ENCODE measurements around the gene ITCH.

Gene ITCH

DNA sequence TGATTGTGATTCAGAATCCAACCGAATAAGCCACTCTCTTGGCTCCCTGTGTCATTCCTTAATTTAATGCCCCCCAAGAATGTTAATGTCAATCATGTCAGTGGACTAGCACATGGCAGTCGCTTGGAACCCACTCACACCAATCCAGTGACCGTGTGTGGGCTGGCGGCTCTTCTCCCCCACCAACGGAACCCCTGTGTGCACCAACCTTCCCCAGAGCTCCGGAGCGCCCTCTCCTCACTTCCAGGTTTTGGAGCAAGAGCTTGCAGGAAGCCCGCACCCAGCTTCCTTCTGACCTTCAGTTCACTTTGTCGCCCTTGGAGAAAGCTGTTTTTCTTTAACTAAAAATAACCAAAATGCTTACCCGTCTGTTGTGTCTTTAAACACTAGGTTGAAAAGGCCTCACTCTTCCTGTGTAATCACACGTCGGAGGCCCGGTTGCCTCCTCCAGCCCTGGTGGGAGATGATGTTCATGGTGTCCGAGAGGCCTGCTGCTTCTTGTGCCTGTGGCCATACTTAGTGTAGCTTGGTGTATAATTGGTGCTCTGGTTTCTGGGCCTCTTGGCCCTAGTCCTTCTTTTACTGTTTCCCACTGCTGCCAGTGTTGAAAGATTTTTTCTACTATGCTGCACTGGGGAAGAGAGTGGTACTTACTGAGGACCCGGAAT, 177.7 kb downstream of the ITCH start:
- no peak overlapping the region for H4K91ac ChIP-seq (ENCODE audit: low read depth, low read length)
- no peak overlapping the region for H2BK5ac ChIP-seq (ENCODE audit: low read depth, low read length, poor library complexity)
- H3K14ac ChIP-seq (ENCODE audit: low read length), result no peak overlapping the region
- no peak overlapping the region for H3K27ac ChIP-seq (ENCODE audit: low read depth, low read length)
- H3K9ac ChIP-seq (ENCODE audit: low read length), result no peak overlapping the region
- H3K23ac ChIP-seq (ENCODE audit: low read length), result no peak overlapping the region
- H4K12ac ChIP-seq (ENCODE audit: low read depth, low read length), result no peak overlapping the region
- no peaks in the 10 kb centered on the region for H3K27me3 ChIP-seq (ENCODE audit: insufficient read depth, low read length)
- H3K79me2 ChIP-seq (ENCODE audit: control insufficient read depth, insufficient read depth, low read length, poor library complexity), result no peaks in the 10 kb centered on the region
- no peak overlapping the region for H4K8ac ChIP-seq (ENCODE audit: low read depth, low read length)
- no peak overlapping the region for H3K4ac ChIP-seq (ENCODE audit: low read depth, low read length)
- no peak overlapping the region for H3K18ac ChIP-seq (ENCODE audit: low read length)
- peaks cover 47 to 50% of the 10 kb centered on the region in 2 experiments for H3K36me3 ChIP-seq (ENCODE audit: control insufficient read depth in 1 of 2, insufficient read depth in 2 of 2, low read length in 2 of 2)
- H2BK12ac ChIP-seq (ENCODE audit: low read length), result no peak overlapping the region
- WGBS (ENCODE audit: extremely low coverage, insufficient coverage, insufficient read length), result no CpG with 5 or more reads among the region's 15 CpGs
- H2AFZ ChIP-seq (ENCODE audit: insufficient read depth, low read length, poor library complexity), result no peak overlapping the region
- no peak for DNase-seq
- H3K9me3 ChIP-seq (ENCODE audit: insufficient read depth, low read depth, low read length), result no peaks in the 10 kb centered on the region
- H3K4me1 ChIP-seq (ENCODE audit: control insufficient read depth in 1 of 2, insufficient read depth in 2 of 2, low read length in 2 of 2), result no peaks in the 10 kb centered on the region
- H3K79me1 ChIP-seq (ENCODE audit: low read length), result no peaks in the 10 kb centered on the region
- H2BK120ac ChIP-seq (ENCODE audit: insufficient read depth, low read length, poor library complexity), result no peak overlapping the region
- H3K4me2 ChIP-seq (ENCODE audit: low read length), result no peak overlapping the region
- H3K4me3 ChIP-seq (ENCODE audit: low read depth, low read length), result no peak overlapping the region
- H2AK5ac ChIP-seq (ENCODE audit: low read length), result no peak overlapping the region

DNA sequence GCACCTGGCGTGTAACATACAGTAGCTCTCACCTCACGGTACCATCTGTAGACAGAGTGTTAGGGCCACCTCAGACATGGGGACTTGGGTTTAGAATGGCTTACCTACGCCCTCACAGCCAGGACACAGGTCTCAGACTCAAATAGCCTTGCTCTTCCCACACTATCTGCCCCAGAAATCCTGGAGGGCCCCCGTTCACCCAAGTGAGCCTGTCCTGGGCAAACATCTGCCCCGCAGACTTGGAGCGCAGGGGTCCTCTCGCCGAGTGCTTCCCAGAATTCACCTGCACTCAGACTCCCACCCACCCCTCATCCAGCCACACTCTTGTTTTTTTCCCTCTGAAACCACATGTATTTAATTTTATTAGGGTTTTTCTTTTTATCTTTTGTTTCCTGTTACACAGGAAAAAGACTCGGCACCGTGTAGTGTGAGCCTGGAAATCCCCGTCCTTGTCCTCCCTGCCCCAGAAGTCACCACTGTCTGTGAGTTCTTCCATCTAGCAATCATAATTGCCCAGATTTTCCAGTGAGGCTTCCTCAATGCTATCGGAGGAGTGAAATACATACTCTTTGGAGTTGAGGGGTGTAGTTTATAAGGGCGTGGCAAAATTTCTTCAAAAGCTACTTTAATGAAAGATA, 178.3 kb downstream of the ITCH start:
- Histone ChIP-seq H3K4me1 (ENCODE audit: control insufficient read depth in 1 of 2, insufficient read depth in 2 of 2, low read length in 2 of 2) (no peaks in the 10 kb centered on the region), H4K12ac (ENCODE audit: low read depth, low read length) (no peak overlapping the region), H3K4me2 (ENCODE audit: low read length) (no peak overlapping the region), H3K9ac (ENCODE audit: low read length) (no peak overlapping the region), H2BK5ac (ENCODE audit: low read depth, low read length, poor library complexity) (no peak overlapping the region), H3K23ac (ENCODE audit: low read length) (no peak overlapping the region), H3K4me3 (ENCODE audit: low read depth, low read length) (no peak overlapping the region), H2BK12ac (ENCODE audit: low read length) (no peak overlapping the region), H3K27me3 (ENCODE audit: insufficient read depth, low read length) (no peaks in the 10 kb centered on the region), H3K4ac (ENCODE audit: low read depth, low read length) (no peak overlapping the region), H4K91ac (ENCODE audit: low read depth, low read length) (no peak overlapping the region), H3K79me2 (ENCODE audit: control insufficient read depth, insufficient read depth, low read length, poor library complexity) (no peaks in the 10 kb centered on the region), H4K8ac (ENCODE audit: low read depth, low read length) (no peak overlapping the region), H3K36me3 (ENCODE audit: control insufficient read depth in 1 of 2, insufficient read depth in 2 of 2, low read length in 2 of 2) (peaks cover 41 to 44% of the 10 kb centered on the region in 2 experiments), H3K79me1 (ENCODE audit: low read length) (no peaks in the 10 kb centered on the region), H3K18ac (ENCODE audit: low read length) (no peak overlapping the region), H3K14ac (ENCODE audit: low read length) (no peak overlapping the region), H2BK120ac (ENCODE audit: insufficient read depth, low read length, poor library complexity) (no peak overlapping the region), H3K9me3 (ENCODE audit: insufficient read depth, low read depth, low read length) (no peaks in the 10 kb centered on the region), H3K27ac (ENCODE audit: low read depth, low read length) (no peak overlapping the region), H2AFZ (ENCODE audit: insufficient read depth, low read length, poor library complexity) (no peak overlapping the region), H2AK5ac (ENCODE audit: low read length) (no peak overlapping the region)
- WGBS (ENCODE audit: extremely low coverage, insufficient coverage, insufficient read length), result no CpG with 5 or more reads among the region's 13 CpGs
- DNase-seq, result no peak

DNA sequence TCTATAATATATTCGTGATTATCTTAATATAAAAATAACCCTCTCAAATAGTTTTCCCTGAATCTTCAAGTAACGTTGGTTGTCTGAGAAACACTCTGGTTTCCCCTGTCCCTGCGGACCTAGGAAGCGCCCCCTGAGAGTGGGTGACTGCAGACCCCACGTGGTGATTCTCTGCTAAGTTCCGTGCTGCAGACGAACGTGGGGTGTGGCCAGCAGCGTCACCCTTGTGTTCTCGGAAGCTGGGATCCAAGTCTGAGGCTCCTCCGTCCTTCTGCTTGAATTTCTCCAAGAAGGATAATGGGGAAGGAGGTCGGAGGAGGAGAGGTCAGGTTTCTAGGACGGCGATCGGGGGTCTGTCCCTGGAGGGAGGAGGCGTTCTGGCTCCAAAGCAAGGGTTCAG, 178.8 kb downstream of the ITCH start:
- Histone ChIP-seq H3K79me2 (ENCODE audit: control insufficient read depth, insufficient read depth, low read length, poor library complexity) (no peaks in the 10 kb centered on the region), H3K9ac (ENCODE audit: low read length) (no peak overlapping the region), H2AFZ (ENCODE audit: insufficient read depth, low read length, poor library complexity) (no peak overlapping the region), H3K4me1 (ENCODE audit: control insufficient read depth in 1 of 2, insufficient read depth in 2 of 2, low read length in 2 of 2) (no peaks in the 10 kb centered on the region), H2BK12ac (ENCODE audit: low read length) (no peak overlapping the region), H2AK5ac (ENCODE audit: low read length) (no peak overlapping the region), H3K27me3 (ENCODE audit: insufficient read depth, low read length) (no peaks in the 10 kb centered on the region), H3K14ac (ENCODE audit: low read length) (no peak overlapping the region), H3K79me1 (ENCODE audit: low read length) (no peaks in the 10 kb centered on the region), H3K27ac (ENCODE audit: low read depth, low read length) (no peak overlapping the region), H3K4ac (ENCODE audit: low read depth, low read length) (no peak overlapping the region), H3K23ac (ENCODE audit: low read length) (no peak overlapping the region), H2BK120ac (ENCODE audit: insufficient read depth, low read length, poor library complexity) (no peak overlapping the region), H3K36me3 (ENCODE audit: control insufficient read depth in 1 of 2, insufficient read depth in 2 of 2, low read length in 2 of 2) (peaks cover 37 to 40% of the 10 kb centered on the region in 2 experiments), H4K91ac (ENCODE audit: low read depth, low read length) (no peak overlapping the region), H4K12ac (ENCODE audit: low read depth, low read length) (no peak overlapping the region), H3K18ac (ENCODE audit: low read length) (no peak overlapping the region), H3K4me3 (ENCODE audit: low read depth, low read length) (no peak overlapping the region), H3K9me3 (ENCODE audit: insufficient read depth, low read depth, low read length) (no peaks in the 10 kb centered on the region), H2BK5ac (ENCODE audit: low read depth, low read length, poor library complexity) (no peak overlapping the region), H4K8ac (ENCODE audit: low read depth, low read length) (no peak overlapping the region), H3K4me2 (ENCODE audit: low read length) (no peak overlapping the region)
- WGBS (ENCODE audit: extremely low coverage, insufficient coverage, insufficient read length), result no CpG with 5 or more reads among the region's 16 CpGs
- DNase-seq, result no peak

DNA sequence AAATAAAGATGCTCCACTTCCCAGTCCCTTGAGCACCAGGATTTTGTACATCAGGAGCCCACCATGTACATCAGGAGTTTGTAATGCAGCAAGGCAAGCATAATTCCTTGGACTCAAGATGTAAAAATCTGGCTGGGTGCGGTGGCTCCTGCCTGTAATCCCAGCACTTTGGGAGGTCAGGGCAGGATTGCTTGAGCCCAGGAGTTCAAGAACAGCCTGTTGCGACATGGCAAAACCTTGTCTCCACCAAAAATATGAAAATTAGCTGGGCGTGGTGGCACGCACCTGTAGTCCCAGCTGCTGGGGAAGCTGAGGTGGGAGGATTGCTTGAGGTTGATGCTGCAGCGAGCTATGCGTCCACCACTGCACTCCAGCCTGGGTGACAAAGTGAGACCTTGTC, 179.4 kb downstream of the ITCH start:
- Histone ChIP-seq H3K9me3 (ENCODE audit: insufficient read depth, low read depth, low read length) (no peaks in the 10 kb centered on the region), H2BK12ac (ENCODE audit: low read length) (no peak overlapping the region), H2AK5ac (ENCODE audit: low read length) (no peak overlapping the region), H3K18ac (ENCODE audit: low read length) (no peak overlapping the region), H3K23ac (ENCODE audit: low read length) (no peak overlapping the region), H3K4me2 (ENCODE audit: low read length) (no peak overlapping the region), H3K14ac (ENCODE audit: low read length) (no peak overlapping the region), H2BK120ac (ENCODE audit: insufficient read depth, low read length, poor library complexity) (no peak overlapping the region), H3K4ac (ENCODE audit: low read depth, low read length) (no peak overlapping the region), H3K4me3 (ENCODE audit: low read depth, low read length) (no peak overlapping the region), H3K36me3 (ENCODE audit: control insufficient read depth in 1 of 2, insufficient read depth in 2 of 2, low read length in 2 of 2) (peaks cover 32 to 35% of the 10 kb centered on the region in 2 experiments), H4K12ac (ENCODE audit: low read depth, low read length) (no peak overlapping the region), H3K79me2 (ENCODE audit: control insufficient read depth, insufficient read depth, low read length, poor library complexity) (no peaks in the 10 kb centered on the region), H4K91ac (ENCODE audit: low read depth, low read length) (no peak overlapping the region), H3K27me3 (ENCODE audit: insufficient read depth, low read length) (no peaks in the 10 kb centered on the region), H4K8ac (ENCODE audit: low read depth, low read length) (no peak overlapping the region), H2AFZ (ENCODE audit: insufficient read depth, low read length, poor library complexity) (no peak overlapping the region), H3K27ac (ENCODE audit: low read depth, low read length) (no peak overlapping the region), H2BK5ac (ENCODE audit: low read depth, low read length, poor library complexity) (no peak overlapping the region), H3K4me1 (ENCODE audit: control insufficient read depth in 1 of 2, insufficient read depth in 2 of 2, low read length in 2 of 2) (no peaks in the 10 kb centered on the region), H3K79me1 (ENCODE audit: low read length) (no peaks in the 10 kb centered on the region), H3K9ac (ENCODE audit: low read length) (no peak overlapping the region)
- WGBS (ENCODE audit: extremely low coverage, insufficient coverage, insufficient read length), result no CpG with 5 or more reads among the region's 6 CpGs
- DNase-seq, result peak in 1 of 2 donors; percentile 29
